Measurements from ENCODE around the gene FASTK. TPM values are rescaled to one million over a fixed set of nuclear protein-coding genes. Genes with fewer than 3 reads are reported as not detected.
A peak's percentile ranks its signal among the peaks of the same experiment; 100 is the strongest.

FASTK gene
- total RNA-seq, 1 experiment from 2014 or later, result 141 TPM

GRCh38 chr7:151083071-151083823 lies 2.6 kb upstream of the FASTK start, which contains the start of gene TMUB1:
TMUB1 (minus strand) TSS chr7:151083493; CDS start chr7:151082563, 930 bp downstream.
- DNase-seq (ENCODE audit: low read depth), result peak; percentile 51

GRCh38 chr7:151082141-151083070 lies 1.8 kb upstream of the FASTK start:
- DNase-seq (ENCODE audit: low read depth), result no peak

GRCh38 chr7:151081170-151082101 lies 827 bp upstream of the FASTK start:
- peak; percentile 62 for DNase-seq (ENCODE audit: low read depth)

GRCh38 chr7:151080067-151080521 lies 515 bp downstream of the FASTK start:
- peak; percentile 48 for DNase-seq (ENCODE audit: low read depth)

- DNase-seq (ENCODE audit: low read depth), result no peak
Measured at GRCh38 chr7:151079199-151079910, 1.3 kb downstream of the FASTK start.

- peak; percentile 48 for DNase-seq (ENCODE audit: low read depth)
Measured at GRCh38 chr7:151078233-151079040, 2.2 kb downstream of the FASTK start.

GRCh38 chr7:151077705-151078232 lies 2.8 kb downstream of the FASTK start:
- no peak for DNase-seq (ENCODE audit: low read depth)

GRCh38 chr7:151076863-151077704 lies 3.5 kb downstream of the FASTK start:
- no peak for DNase-seq (ENCODE audit: low read depth)

GRCh38 chr7:151075978-151076426 lies 4.6 kb downstream of the FASTK start:
- no peak for DNase-seq (ENCODE audit: low read depth)

- no peak for DNase-seq (ENCODE audit: low read depth)
Measured at GRCh38 chr7:151075662-151075971, 5.0 kb downstream of the FASTK start.

- DNase-seq (ENCODE audit: low read depth), result no peak
Measured at GRCh38 chr7:151074817-151075661, 5.6 kb downstream of the FASTK start.

GRCh38 chr7:151073990-151074389 lies 6.6 kb downstream of the FASTK start:
- no peak for DNase-seq (ENCODE audit: low read depth)

- no peak for DNase-seq (ENCODE audit: low read depth)
Measured at GRCh38 chr7:151071032-151071866, 9.4 kb downstream of the FASTK start.

- no peak for DNase-seq (ENCODE audit: low read depth)
Measured at GRCh38 chr7:151070574-151070960, 10.0 kb downstream of the FASTK start.

GRCh38 chr7:151069841-151070573 lies 10.6 kb downstream of the FASTK start:
- DNase-seq (ENCODE audit: low read depth), result no peak
